HepG2 (cell line): ENCODE data around the gene IL18R1.
"Not testable (repeated sequence)": the region's sequence is repeated elsewhere in the genome, so short reads cannot be mapped to it uniquely, and the experiment has no call there.

Experiments
- AFF4 ChIP-seq: sonication (generic); formaldehyde crosslinking; IDR thresholded peaks from 2 replicates; pipeline ENCODE4 v1.4.0; 2020; ENCODE audit warnings: missing genetic modification reagents
- ATF7 ChIP-seq, 2 experiments: fragments of 450-650 bp in 1 of 2; sonication (generic) in 1 of 2; formaldehyde crosslinking in 1 of 2; IDR thresholded peaks; 2 replicates each; pipeline versions ENCODE4 v1.4.0 to v1.6.1; 2016 to 2020; ENCODE audit warnings: antibody characterized with exemption in 1 of 2, mild to moderate bottlenecking in 1 of 2, missing genetic modification reagents in 1 of 2
- CREB1 ChIP-seq, 2 experiments: fragments of 450-650 bp in 1 of 2; IDR thresholded peaks; 2 replicates each; pipeline ENCODE4 v1.6.1; 2016 to 2017; ENCODE audit warnings: control low read depth in 1 of 2, mild to moderate bottlenecking in 1 of 2, missing compliant biosample characterization in 1 of 2, missing genetic modification characterization in 1 of 2
- CTCF ChIP-seq: sonication (generic); formaldehyde crosslinking; IDR thresholded peaks from 2 replicates; pipeline ENCODE4 v1.5.0; 2020; ENCODE audit warnings: mild to moderate bottlenecking, missing genetic modification reagents, moderate library complexity
- GABPA ChIP-seq, 2 experiments: IDR thresholded peaks; 2 replicates each; pipeline ENCODE4 v1.6.1; 2011 to 2016; ENCODE audit warnings: low read depth in 2 of 2, low read length in 1 of 2, missing biosample characterization in 1 of 2, missing genetic modification characterization in 1 of 2
- HMG20A ChIP-seq: IDR thresholded peaks from 2 replicates; pipeline ENCODE4 v1.6.1; 2016; ENCODE audit warnings: borderline replicate concordance
- POLR2A ChIP-seq, 2 experiments: IDR thresholded peaks; 2 replicates each; pipeline ENCODE4 v1.6.1; 2011; ENCODE audit warnings: low read depth in 2 of 2, low read length in 2 of 2, mild to moderate bottlenecking in 1 of 2, moderate library complexity in 1 of 2; ENCODE audit not compliant: insufficient read depth in 1 of 2
- POLR2AphosphoS5 ChIP-seq: IDR thresholded peaks from 2 replicates; pipeline ENCODE4 v1.6.1; 2012; ENCODE audit warnings: low read depth, low read length
- REST ChIP-seq, 2 experiments: IDR thresholded peaks; 2 replicates each; pipeline ENCODE4 v1.6.1; 2011 to 2012; ENCODE audit warnings: low read length in 2 of 2, borderline replicate concordance in 1 of 2, low read depth in 1 of 2, mild to moderate bottlenecking in 1 of 2, moderate library complexity in 1 of 2
- SPEN ChIP-seq: sonication (generic); formaldehyde crosslinking; IDR thresholded peaks from 2 replicates; pipeline ENCODE4 v1.5.1; 2020; ENCODE audit warnings: low read depth, mild to moderate bottlenecking, missing genetic modification reagents
- TAF1 ChIP-seq: sonication (generic); formaldehyde crosslinking; IDR thresholded peaks from 2 replicates; pipeline ENCODE4 v1.4.0; 2020; ENCODE audit warnings: missing genetic modification reagents
- TAF15 ChIP-seq: fragments of 200-400 bp; formaldehyde crosslinking; IDR thresholded peaks from one replicate; pipeline ENCODE4 v1.6.1; 2018; ENCODE audit warnings: mild to moderate bottlenecking, low read depth, low read length; ENCODE audit not compliant: poor library complexity, severe bottlenecking
- TBX3 ChIP-seq: fragments of 450-650 bp; IDR thresholded peaks from 2 replicates; pipeline ENCODE4 v1.6.1; 2017; ENCODE audit warnings: antibody characterized with exemption, mild to moderate bottlenecking, inconsistent platforms, borderline replicate concordance
- YY1 ChIP-seq: IDR thresholded peaks from 2 replicates; pipeline ENCODE4 v1.6.1; 2011; ENCODE audit warnings: low read length, low read depth, moderate library complexity, mild to moderate bottlenecking; ENCODE audit not compliant: insufficient read depth, insufficient replicate concordance

- TF ChIP-seq HMG20A (CRISPR knock-in tag); YY1; TAF15; ATF7 (IDR thresholded peaks at IDR 0.05); ATF7 (CRISPR knock-in tag; IDR thresholded peaks at IDR 0.05); GABPA (IDR thresholded peaks at IDR 0.05; ENCODE audit: low read depth, low read length); GABPA (CRISPR knock-in tag; IDR thresholded peaks at IDR 0.05; ENCODE audit: low read depth); TAF1 (CRISPR knock-in tag); TBX3; CTCF (CRISPR knock-in tag); POLR2A (IDR thresholded peaks at IDR 0.05; ENCODE audit: insufficient read depth in 1 of 2, low read depth in 2 of 2, low read length in 2 of 2); AFF4; SPEN; POLR2AphosphoS5; REST (IDR thresholded peaks at IDR 0.05; ENCODE audit: borderline replicate concordance in 1 of 2, low read depth in 1 of 2, low read length in 2 of 2); CREB1 (IDR thresholded peaks at IDR 0.05); CREB1 (CRISPR knock-in tag; IDR thresholded peaks at IDR 0.05): not testable (repeated sequence)
Measured at GRCh38 chr2:102324914-102325313, 30.7 kb upstream of the IL18R1 start.
